HepG2 (cell line): Measurements from ENCODE around the gene WDR37. TPM values are rescaled to one million over a fixed set of nuclear protein-coding genes. Genes with fewer than 3 reads are reported as not detected.

Experiments
- ERF ChIP-seq: IDR thresholded peaks from 2 replicates; pipeline ENCODE4 v1.6.1; 2018; ENCODE audit warnings: missing biosample characterization, missing genetic modification reagents
- HBP1 ChIP-seq: IDR thresholded peaks from 2 replicates; pipeline ENCODE4 v1.6.1; 2016; ENCODE audit warnings: low read depth, control low read depth
- HNF4G ChIP-seq, 2 experiments: sonication (generic) in 1 of 2; formaldehyde crosslinking in 1 of 2; IDR thresholded peaks; 2 replicates each; pipeline versions ENCODE4 v1.4.0 to v1.6.1; 2011 to 2020; ENCODE audit warnings: borderline replicate concordance in 2 of 2, low read depth in 2 of 2, mild to moderate bottlenecking in 2 of 2, low read length in 1 of 2, missing genetic modification reagents in 1 of 2, moderate library complexity in 1 of 2
- KAT8 ChIP-seq: IDR thresholded peaks from 2 replicates; pipeline ENCODE4 v1.6.1; 2016; ENCODE audit warnings: missing genetic modification reagents, missing compliant biosample characterization
- MAZ ChIP-seq, 2 experiments: sonication (generic) in 1 of 2; formaldehyde crosslinking in 1 of 2; IDR thresholded peaks; 2 replicates each; pipeline versions ENCODE4 v1.5.0 to v1.6.1; 2012 to 2020; ENCODE audit warnings: low read depth in 2 of 2, mild to moderate bottlenecking in 2 of 2, borderline replicate concordance in 1 of 2, improper control_type of control experiment in 1 of 2, low read length in 1 of 2, missing genetic modification reagents in 1 of 2, moderate library complexity in 1 of 2
- NR2F2 ChIP-seq: IDR thresholded peaks from 2 replicates; pipeline ENCODE4 v1.6.1; 2012; ENCODE audit warnings: low read depth, inconsistent platforms, borderline replicate concordance
- PAXIP1 ChIP-seq: sonication (generic); formaldehyde crosslinking; conservative IDR thresholded peaks from 2 replicates; pipeline ENCODE4 v1.4.0; 2020; ENCODE audit warnings: mild to moderate bottlenecking, missing genetic modification reagents, moderate library complexity
- POLR2A ChIP-seq, 2 experiments: IDR thresholded peaks; 2 replicates each; pipeline ENCODE4 v1.6.1; 2011; ENCODE audit warnings: low read depth in 2 of 2, low read length in 2 of 2, mild to moderate bottlenecking in 1 of 2, moderate library complexity in 1 of 2; ENCODE audit not compliant: insufficient read depth in 1 of 2
- RFXAP ChIP-seq: sonication (generic); formaldehyde crosslinking; IDR thresholded peaks from 2 replicates; pipeline ENCODE4 v1.4.0; 2020; ENCODE audit warnings: missing genetic modification reagents, borderline replicate concordance
- SMAD1 ChIP-seq: sonication (generic); formaldehyde crosslinking; IDR thresholded peaks from 2 replicates; pipeline ENCODE4 v1.4.0; 2020; ENCODE audit warnings: missing genetic modification reagents, low read depth, mild to moderate bottlenecking, borderline replicate concordance
- TSC22D2 ChIP-seq: sonication (generic); formaldehyde crosslinking; IDR thresholded peaks from 2 replicates; pipeline ENCODE4 v1.5.1; 2020; ENCODE audit warnings: missing genetic modification reagents, mild to moderate bottlenecking, borderline replicate concordance
- ZBTB39 ChIP-seq: sonication (generic); formaldehyde crosslinking; IDR thresholded peaks from 2 replicates; pipeline ENCODE4 v1.5.0; 2020; ENCODE audit warnings: missing genetic modification reagents
- ZEB1 ChIP-seq: IDR thresholded peaks from 2 replicates; pipeline ENCODE4 v1.6.1; 2012; ENCODE audit warnings: mild to moderate bottlenecking, low read depth, inconsistent platforms; ENCODE audit not compliant: insufficient replicate concordance
- ZNF431 ChIP-seq: sonication (generic); formaldehyde crosslinking; IDR thresholded peaks from 2 replicates; pipeline ENCODE4 v1.9.0; 2022; ENCODE audit warnings: missing genetic modification reagents, low read depth, mild to moderate bottlenecking, borderline replicate concordance
- ZNF607 ChIP-seq: sonication (generic); formaldehyde crosslinking; IDR thresholded peaks from 2 replicates; pipeline ENCODE4 v1.5.1; 2020; ENCODE audit warnings: missing genetic modification reagents, mild to moderate bottlenecking, borderline replicate concordance
- ZNF770 ChIP-seq: sonication (generic); formaldehyde crosslinking; IDR thresholded peaks from 2 replicates; pipeline ENCODE4 v1.5.0; 2020; ENCODE audit warnings: mild to moderate bottlenecking, missing genetic modification reagents
- ZNF777 ChIP-seq: sonication (generic); formaldehyde crosslinking; IDR thresholded peaks from 2 replicates; pipeline ENCODE4 v1.4.0; 2020; ENCODE audit warnings: missing genetic modification reagents
- polyA plus RNA-seq, 8 experiments: library from polyadenylated mRNA; depleted of rRNA in 3 of 8; stranded (reverse) in 7 of 8; unstranded in 1 of 8; fragments of >200 nt; fragmentation: Illumina TruSeq in 4 of 8; extraction: Trizol in 4 of 8; gene quantifications; 2 replicates each; pipeline versions ENCODE4 v1.2.1 to v1.2.3, GENCODE V29; 2011 to 2016; ENCODE audit warnings: low read depth in 4 of 8, missing spikeins in 1 of 8, mixed read lengths in 1 of 8; ENCODE audit not compliant: insufficient read depth in 1 of 8
- total RNA-seq, 5 experiments: library from RNA; depleted of rRNA; stranded (reverse); fragments of >200 nt; fragmentation: Illumina TruSeq; extraction: Trizol; gene quantifications; 2 replicates each; pipeline ENCODE4 v1.2.3, GENCODE V29; 2016; ENCODE audit warnings: low read depth in 1 of 5

WDR37 gene
- total and polyA plus RNA-seq, 2 of the 13 experiments (the other 11 are each of a cell fraction or from before 2014, with no cell fraction given): 5.9 to 7.5 TPM

GRCh38 chr10:1056326-1057105 is at the start of gene WDR37 (continued):
- TF ChIP-seq TSC22D2 (CRISPR knock-in tag) (peak; percentile 66; the same call in 1 of the 2 replicates), RFXAP (CRISPR knock-in tag) (no peak), ZNF431 (CRISPR knock-in tag) (peak; percentile 28; the same call in 1 of the 2 replicates), ZNF607 (peak; percentile 75), ZEB1 (peak; percentile 32), POLR2A (IDR thresholded peaks at IDR 0.05; ENCODE audit: insufficient read depth in 1 of 2, low read depth in 2 of 2, low read length in 2 of 2) (peak in 1 of 2 experiments; percentile 89; a peak in 2 of 4 replicates), SMAD1 (CRISPR knock-in tag) (0 out of 2 replicates have a peak, but pooled peaks have one; percentile 56), ZBTB39 (CRISPR knock-in tag) (0 out of 2 replicates have a peak, but pooled peaks have one; percentile 31), MAZ (IDR thresholded peaks at IDR 0.05; ENCODE audit: borderline replicate concordance, low read depth, low read length) (peak; percentile 48; the same call in 1 of the 2 replicates), MAZ (CRISPR knock-in tag; IDR thresholded peaks at IDR 0.05; ENCODE audit: low read depth) (no peak), ERF (CRISPR knock-in tag) (peak; percentile 73), ZNF777 (CRISPR knock-in tag) (peak; percentile 49; the same call in 1 of the 2 replicates), KAT8 (CRISPR knock-in tag) (peak; percentile 94), NR2F2 (no peak), HBP1 (CRISPR knock-in tag) (0 out of 2 replicates have a peak, but pooled peaks have one; percentile 23), HNF4G (IDR thresholded peaks at IDR 0.05; ENCODE audit: borderline replicate concordance, low read depth, low read length) (no peak), HNF4G (CRISPR knock-in tag; IDR thresholded peaks at IDR 0.05; ENCODE audit: borderline replicate concordance, low read depth) (0 out of 2 replicates have a peak, but pooled peaks have one; percentile 38), ZNF770 (CRISPR knock-in tag) (0 out of 2 replicates have a peak, but pooled peaks have one; percentile 47), PAXIP1 (CRISPR knock-in tag) (0 out of 2 replicates have a peak, but pooled peaks have one; percentile 32)
